GM19324 (cell line): ENCODE results near the gene TEKT5.

Experiments
- ATAC-seq: cut with Tn5 transposase; IDR thresholded peaks from one replicate; pipeline ENCODE4 v1.9.1; 2021; ENCODE audit warnings: mild to moderate bottlenecking, moderate library complexity; ENCODE audit not compliant: unreplicated experiment, low FRiP score

TEKT5 gene

DNA sequence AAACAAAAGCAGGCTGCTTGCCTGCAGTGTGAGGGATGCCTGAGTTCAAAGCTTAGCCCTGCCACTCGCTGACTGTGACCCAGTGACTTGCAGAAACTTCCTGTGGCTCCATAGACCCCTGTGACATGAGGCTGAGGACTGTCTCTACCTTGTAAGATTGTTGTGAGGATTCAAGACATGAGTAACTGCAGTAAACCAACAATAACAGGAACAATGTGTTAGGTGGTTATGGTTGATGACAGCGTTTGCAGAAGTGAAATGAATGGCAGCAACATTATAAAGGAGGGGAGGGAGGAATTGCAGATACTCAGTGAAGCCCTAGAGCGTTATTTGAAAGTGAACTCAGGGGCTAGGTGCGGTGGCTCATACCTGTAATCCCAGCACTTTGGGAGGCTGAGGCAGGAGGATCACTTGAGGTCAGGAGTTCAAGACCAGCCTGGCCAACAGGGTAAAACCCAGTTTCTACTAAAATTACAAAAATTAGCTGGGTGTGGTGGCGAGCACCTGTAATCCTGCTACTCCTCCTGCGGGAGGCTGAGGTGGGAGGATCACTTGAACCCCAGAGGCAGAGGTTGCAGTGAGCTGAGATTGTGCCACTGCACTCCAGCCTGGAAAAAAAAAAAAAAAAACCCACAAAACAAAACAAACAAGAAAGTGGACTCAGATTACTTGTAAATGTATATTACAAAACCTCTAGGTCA is 80.8 kb downstream of the TEKT5 start:
- no peak for ATAC-seq

DNA sequence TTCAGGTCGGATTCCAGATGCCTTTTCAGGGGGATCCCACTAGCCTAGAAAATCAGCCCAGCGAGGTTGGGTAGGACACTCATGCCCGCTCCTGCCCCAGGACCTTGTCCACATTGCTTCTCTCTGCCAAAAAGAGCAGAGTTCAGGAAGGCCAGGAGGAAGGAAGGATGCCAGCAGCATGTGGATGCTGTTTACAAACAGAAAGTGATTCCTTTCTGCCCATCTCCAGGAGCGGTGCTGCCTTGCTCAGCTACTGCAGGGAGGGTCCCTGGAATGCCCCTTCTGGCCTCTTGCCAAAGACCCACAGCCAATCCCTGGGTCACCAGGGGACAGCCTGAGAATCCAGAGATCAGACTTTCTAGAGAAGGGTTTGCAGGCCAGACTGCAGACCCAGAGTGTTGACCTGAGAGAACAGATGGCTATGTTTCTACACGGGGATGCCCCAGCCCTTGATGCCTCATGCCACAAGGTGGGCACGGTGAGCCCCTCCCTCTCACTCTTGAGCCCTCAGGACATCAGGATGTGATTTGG is 82.0 kb downstream of the TEKT5 start:
- ATAC-seq = no peak

DNA sequence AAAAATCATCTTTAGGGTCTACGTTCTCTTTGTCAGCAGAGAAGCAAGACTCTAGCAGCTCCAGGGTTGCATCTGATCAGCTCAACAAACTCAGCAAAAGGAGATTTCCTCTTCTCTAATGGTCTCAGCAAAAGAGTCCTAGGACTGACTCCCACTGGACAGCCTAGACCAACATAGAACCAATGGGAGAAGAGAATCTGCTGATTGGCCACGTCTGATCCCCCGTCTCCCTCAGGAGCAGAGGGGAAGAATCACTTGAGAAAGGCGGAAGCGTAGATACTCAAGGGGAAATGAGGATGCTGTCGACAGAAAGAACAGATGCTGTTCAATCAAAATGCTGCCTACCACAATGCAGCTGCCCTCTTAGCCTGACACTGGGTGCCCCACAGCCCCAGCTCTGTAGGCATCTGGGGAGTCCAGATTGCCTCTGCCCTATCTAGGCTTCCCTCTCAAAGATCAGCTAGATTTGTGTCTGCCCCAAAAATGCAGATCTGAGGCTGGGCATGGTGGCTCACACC is 82.8 kb downstream of the TEKT5 start:
- no peak for ATAC-seq

DNA sequence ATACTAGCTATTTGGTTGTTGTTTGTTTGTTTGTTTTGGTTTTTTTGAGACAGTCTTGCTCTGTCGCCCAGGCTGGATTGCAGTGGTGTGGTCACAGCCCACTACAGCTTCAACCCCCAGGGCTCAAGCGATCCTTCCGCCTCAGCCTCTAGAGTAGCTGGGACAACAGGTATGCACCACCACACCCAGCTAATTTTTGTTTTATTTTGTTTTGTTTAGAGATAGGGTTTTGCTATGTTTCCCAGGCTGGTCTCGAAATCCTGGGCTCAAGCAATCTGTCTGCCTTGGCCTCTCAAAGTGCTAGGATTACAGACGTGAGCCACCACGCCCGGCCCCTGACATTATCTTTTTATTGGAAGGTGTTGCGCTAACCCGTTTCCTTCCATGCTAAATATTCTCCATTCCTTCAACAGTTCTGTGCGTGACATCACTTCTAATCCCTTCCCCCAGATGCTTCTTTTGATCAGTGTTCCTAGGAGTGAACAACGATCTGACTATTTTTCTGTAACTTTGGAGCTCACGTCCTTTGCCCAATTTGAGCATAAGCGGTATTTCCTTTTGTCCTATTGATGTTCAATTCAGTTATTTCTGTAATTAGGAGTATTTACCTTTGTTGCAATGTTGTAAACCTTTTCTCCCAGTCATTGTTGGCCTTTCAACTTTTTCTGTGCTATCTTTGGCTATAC is 84.1 kb downstream of the TEKT5 start:
- no peak for ATAC-seq

DNA sequence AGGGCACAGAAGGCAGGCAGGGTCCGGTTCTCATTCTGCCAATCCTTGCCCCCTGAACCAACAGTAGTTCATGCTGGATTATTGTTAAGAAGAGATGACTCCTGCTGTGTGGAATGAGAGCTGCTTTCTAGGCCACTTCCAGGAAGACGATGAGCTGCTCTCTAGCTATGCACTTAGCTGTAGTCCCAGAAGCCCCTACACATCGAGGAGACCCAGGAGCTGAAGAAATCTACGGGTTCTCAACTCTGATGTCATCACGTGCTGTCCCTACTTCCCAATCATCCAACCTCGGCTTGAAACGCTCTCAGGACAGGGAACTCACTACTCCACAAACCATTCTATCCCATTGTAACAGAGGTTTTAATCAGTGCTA is 85.3 kb downstream of the TEKT5 start:
- ATAC-seq = no peak

DNA sequence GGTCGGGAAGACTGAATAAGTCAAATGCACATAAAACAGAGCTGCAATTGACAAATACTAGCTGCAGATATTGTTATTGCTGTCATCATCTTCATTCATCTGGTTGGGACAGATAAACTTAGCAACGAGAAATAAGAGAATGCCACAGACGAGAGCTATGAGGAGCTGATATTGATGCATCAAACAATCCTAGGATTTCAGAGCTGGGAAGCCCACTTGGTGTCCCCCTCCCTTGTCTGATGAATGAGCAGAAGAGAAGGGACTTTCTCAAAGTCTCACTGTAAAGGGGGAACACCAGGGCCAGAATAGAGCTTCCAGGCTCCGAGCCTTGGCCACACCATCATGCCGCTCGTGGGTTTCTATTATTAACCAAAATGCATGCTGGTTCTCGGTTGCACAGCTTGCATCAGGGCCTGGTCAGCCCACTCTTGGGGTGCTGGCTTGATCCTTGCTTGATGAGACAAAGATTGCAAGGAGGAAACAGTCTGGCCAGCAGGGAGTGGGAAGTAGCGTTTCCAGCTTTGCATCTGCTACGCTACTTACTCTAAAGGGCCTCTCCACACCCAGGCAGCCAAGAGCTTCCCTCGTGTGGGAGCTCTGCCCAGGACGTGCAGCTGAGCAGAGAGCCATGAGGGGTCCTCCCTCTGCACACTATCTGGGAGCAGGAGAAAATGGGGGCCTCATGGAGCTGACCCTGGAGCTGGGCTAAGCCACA is 85.9 kb downstream of the TEKT5 start:
- ATAC-seq = no peak

DNA sequence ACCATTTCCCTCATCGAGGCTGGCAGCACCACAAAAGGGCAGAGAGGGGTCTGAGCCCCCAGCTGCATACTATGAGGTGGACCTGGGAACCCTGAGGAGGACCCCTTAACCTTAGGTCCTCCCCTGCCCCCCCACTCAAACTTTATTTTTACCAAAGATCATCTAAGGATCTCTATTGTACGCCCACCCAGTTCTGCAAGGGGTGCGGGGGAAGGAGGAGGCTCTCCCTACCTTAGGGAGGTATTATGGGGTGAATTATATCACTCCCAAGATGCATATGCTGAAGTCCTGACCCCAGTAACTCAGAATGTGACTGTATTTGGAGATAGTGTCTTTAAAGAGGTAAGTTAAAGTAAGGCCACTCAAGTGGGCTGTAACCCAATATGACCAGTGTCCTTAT is 87.6 kb downstream of the TEKT5 start:
- no peak for ATAC-seq

DNA sequence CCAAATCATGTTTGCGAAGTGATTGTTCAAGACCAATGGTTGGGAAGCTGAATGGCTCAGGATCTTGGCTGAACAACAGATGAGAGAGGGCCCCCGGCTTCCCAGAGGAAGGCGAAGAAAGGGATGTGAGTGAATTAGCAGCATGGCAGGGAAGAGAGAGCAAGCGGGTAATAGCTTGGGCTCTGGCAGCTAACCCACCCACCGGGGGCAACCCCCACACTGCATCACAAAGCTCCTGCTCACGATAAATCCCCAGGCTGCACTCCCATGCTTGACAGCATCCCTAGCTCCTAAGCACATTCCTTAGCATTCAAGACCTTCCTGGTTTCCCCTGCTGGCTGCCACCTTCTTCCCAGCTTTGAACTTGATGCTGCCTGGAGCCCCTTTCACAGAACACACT is 88.1 kb downstream of the TEKT5 start:
- ATAC-seq = no peak

DNA sequence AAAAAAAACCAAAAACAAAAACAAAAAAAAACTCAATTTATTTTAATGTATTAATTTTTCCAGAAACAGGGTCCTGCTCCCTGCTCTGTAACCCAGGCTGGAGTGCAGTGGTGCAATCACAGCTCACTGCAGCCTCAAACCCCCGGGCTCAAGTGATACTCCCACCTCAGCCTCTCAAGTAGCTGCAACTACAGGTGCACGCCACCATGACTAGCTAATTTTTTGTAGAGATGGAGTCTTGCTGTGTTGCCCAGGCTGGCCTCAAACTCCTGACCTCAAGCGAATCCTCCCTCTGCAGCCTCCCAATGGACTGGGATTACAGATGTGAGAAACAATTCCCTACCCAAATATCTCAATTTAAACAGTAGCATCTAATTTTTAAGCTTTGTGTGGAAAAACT is 89.1 kb downstream of the TEKT5 start:
- ATAC-seq = no peak

DNA sequence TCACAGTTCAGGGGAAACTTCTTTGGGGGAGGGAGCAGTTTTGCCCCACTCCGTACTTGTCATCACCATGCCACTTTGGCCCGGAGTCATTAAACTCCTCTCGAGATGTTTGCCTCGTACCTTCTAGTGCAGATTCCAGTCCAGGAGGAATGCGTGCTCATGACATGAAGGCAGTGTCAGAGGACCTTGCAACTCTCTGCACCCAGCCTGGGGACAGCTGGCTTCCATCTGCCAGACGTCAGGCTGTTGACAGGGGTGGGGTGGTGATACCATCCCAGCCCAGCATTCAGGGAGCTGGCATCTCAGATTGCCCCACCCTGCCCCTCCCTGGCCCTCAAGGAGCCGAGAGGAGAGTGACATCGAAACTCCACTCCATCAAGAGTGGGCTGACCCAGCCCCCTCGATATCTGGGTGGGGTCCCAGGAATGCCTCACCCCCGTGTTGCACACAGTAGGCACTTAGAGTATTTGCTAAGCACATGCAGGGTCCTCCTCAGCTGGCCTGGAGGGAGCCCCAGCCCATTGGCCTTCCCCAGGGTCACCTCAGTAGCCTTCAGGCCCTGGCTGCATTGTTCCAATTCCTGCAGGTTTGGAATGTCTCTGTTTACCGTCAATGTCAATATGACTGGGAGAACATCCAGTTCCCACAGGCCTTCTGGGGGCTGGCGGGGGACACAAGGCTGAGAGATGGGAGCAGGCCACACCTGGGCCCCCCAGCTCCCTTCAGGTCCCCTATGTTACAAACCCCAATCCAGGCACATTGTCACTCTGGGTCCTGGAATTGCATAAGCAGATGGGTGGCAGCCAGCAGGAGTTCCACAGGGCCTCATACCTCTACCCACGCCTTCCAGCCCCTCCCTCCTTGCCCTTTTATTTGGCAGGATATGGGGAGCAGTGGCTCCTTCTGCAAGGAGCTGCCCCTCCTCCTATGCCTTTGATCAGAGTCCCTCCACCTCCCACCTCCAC is 93.0 kb downstream of the TEKT5 start:
- ATAC-seq = no peak

DNA sequence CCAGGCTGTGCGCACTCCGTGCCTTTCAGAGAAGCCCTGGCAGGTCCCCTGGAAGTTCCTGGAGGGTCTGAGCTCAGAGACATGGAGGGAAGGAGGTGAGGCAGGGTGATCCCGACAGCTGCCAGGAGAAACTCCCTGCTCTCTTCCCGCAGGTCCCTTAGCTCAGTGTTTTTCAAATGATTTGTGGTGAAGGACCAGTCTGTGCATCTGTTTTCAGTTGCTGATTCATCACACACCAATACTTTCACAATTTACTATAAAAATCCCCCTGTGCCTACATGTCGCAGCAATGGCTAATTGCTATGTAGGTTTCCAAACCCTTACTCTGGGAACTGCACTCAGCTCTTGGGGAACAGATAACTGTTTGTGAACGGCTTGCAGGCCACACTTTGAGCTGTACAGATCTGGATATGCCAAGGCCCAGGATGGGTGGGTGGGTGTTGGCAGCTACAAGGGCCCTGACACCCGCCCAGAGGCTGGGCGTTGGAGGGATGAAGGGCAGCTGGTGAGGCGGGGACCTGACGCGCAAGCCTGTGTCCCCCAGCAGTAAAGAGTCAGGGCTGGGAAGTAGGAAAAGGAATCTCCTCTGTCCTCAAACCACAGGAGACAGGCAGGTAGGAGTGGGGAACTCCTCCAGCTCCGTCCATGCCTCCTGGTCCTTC is 93.8 kb downstream of the TEKT5 start:
- ATAC-seq = no peak

DNA sequence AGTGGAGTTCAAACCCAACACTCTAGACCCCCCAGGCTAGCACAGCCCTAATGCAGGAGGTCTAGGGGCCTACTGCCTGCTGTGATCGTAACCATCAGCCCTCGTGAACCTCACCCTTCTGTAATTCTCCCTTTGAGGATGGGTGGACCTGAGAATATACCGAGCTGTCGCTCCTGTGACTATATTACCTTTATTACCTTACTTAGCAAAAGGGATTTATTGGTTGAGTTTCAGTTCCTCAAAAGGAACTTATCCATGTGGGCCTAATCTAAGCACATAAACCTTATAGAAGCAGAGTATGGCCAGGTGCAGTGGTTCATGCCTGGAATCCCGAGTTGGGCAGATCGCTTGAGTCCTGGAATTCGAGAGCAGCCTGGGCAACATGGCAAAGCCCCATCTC is 95.1 kb downstream of the TEKT5 start:
- ATAC-seq = no peak

DNA sequence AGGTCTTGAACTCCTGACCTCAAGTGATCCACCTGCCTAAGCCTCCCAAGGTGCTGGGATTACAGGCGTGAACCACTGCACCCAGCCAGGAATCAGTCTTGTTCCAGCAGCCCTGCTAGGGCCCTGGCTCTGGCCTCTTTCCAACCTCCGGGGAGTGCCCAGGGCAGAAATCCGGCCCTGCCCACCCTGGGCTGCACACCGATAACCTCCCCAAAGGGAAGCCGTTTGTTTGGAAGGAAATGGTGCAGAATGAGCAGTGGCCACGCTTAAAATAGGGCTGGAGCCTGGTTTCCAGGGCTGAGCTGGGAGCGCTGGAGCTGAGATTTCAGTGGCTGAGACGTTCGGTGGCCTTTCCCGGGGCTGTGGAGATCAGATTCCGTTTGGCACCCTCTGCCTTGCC is 96.6 kb downstream of the TEKT5 start:
- no peak for ATAC-seq

DNA sequence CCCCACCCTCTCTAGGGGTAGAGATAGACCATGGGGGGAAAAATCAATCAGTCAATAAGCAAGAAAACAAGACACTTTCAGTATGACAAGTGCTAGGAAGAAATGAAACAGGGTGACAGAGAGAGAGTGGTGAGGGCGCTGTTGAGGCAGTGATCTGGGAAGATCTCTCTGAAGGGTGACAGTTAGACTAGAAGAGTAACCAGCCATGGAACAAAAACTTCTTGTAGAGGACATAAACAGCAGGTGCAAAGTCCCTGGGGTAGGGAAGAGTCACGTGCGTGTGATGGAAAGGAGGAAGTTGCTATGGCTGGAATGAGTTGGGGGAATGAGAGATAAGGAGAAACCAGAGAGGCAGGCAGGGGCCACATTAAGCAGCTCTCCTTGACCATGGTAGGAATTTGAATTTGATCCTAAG is 97.5 kb downstream of the TEKT5 start:
- no peak for ATAC-seq

DNA sequence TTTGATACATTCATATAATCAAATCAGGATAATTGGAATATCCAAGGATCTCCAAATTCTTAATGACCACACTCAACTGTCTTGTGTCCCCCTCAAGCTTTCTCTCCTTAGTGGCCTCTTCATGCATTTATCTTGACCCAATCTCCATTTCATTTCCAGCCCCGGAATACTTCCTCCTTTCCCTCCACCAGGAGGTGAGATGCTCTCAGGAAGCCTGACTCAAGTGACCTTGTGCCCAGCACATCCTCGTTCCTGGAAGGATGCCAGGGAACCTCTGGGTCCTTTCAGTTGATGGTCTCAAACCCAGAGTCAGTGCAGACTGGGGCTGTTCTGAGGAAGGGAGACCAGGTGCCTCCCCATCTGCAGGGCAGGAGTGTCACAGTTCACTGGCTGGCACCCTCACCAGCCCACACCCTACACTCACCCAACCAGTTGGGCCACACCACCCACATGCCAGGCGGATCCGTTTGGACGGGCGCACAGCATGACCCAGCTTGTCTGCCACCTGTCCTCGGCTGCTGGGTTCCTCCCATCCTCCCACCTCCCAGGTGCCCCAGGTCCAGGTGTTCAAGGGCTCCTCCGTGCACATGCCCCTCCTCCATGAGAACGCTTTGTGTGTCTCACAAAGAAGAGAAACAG is 100.3 kb downstream of the TEKT5 start:
- no peak for ATAC-seq

DNA sequence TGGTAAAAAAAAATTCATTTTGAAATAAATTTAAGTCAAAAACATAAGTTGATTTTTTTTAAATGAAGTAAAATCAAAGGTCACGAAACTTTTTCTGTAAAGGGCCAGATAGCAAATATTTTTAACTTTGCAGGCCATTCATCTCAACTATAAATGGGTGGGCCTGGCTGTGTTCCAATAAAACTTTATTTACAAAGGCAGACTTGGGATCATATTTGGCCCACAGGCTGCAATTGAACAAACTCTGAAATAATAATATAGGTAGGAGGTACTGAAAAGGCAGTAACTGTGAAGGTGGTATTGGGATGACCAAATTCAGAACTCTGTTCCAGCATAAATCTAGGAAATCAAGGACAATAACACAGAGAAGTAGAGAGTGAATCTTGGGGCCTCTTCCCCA is 102.1 kb downstream of the TEKT5 start:
- ATAC-seq = no peak

DNA sequence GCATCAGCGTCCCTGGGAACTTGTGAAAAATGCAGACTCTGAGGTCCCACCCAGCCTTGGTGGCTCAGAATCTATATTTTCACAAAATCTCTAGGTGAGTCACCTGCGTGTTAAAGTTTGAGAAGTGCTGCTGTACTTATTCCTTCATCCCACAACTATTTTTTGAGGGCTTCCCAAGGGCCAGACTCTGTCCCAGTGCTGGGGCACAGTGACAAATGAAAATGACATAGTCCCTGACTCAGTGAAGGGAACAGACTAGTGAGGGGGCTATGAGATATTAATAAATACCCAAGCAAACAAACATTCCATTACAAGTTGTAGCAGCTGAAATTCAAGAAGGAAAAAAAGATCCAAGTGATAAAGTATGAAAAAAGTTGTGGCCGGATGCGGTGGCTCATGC is 104.4 kb downstream of the TEKT5 start:
- no peak for ATAC-seq

DNA sequence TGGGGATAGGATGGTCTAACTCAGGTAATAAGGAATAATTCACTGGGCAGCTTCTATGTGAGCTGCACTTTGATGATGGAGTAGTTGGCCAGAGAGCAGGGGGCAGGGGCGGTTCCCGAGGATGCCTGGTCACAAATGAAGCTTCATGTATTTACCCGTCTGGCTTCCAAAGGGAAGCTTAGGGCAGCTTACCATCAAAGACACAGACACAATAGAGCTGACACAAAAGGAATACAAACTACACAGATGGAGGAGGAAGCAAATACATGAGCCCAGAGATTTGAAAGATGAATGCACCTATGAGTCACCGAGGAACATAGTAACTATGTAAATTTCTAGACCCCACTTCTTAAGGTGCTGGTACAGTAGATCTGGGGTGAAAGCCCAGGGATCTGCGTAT is 105.6 kb downstream of the TEKT5 start:
- ATAC-seq = no peak

DNA sequence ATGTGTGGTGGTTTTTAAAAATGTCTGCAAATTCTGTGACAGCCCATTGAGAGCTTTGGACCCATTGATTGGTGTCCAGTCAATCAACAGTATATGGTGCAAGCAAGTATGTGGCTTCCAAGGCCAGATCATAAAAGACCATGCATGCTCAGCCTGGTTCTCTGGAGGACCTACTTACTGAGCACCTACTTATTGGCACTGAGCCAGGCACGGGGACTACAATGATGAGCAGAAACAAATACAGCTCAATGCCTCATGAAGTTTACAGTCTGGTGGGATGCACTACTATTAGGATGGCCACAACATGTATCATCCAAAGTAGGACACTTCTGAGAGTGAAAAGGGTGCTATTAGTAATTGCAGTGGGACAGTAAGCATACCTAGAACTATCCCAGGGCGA is 107.1 kb downstream of the TEKT5 start:
- ATAC-seq = no peak
